ENCODE results near the gene ADCY9. TPM values are rescaled to one million over a fixed set of nuclear protein-coding genes. Genes with fewer than 3 reads are reported as not detected.

Gene ADCY9
- total RNA-seq, 1 experiment from 2014 or later = 7.1 TPM

DNA sequence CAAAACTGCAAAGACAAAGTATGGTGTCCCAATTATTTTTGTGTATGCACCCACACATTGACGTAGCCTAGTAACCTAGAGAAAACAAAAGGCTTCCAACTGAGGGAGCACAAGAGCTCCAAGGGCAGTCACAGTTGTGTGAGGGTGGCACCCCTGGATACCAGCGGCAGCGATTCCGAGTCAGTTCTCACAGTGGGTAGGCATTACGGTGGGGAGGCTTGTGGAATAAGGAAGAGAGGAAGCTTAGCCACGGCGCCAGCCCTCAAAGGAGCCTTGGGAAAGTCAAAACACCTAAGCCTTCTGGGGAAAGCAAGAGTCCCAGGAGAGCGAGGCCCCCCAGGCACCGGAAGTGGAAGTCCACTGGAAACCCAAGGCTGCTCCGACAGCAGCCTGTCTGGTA lies 31.0 kb upstream of the ADCY9 start:
- Mint-ChIP-seq H3K27me3 (ENCODE audit: unreplicated experiment) (no peaks in the 10 kb centered on the region), H3K4me3 (ENCODE audit: low read depth, unreplicated experiment) (no peak overlapping the region), H3K27ac (ENCODE audit: unreplicated experiment) (no peak overlapping the region), H3K4me1 (ENCODE audit: low read depth, unreplicated experiment) (no peaks in the 10 kb centered on the region), H3K36me3 (ENCODE audit: insufficient read depth, unreplicated experiment) (no peaks in the 10 kb centered on the region), H3K9me3 (ENCODE audit: low read depth, unreplicated experiment) (no peaks in the 10 kb centered on the region)
- TF ChIP-seq, protein P1, sequence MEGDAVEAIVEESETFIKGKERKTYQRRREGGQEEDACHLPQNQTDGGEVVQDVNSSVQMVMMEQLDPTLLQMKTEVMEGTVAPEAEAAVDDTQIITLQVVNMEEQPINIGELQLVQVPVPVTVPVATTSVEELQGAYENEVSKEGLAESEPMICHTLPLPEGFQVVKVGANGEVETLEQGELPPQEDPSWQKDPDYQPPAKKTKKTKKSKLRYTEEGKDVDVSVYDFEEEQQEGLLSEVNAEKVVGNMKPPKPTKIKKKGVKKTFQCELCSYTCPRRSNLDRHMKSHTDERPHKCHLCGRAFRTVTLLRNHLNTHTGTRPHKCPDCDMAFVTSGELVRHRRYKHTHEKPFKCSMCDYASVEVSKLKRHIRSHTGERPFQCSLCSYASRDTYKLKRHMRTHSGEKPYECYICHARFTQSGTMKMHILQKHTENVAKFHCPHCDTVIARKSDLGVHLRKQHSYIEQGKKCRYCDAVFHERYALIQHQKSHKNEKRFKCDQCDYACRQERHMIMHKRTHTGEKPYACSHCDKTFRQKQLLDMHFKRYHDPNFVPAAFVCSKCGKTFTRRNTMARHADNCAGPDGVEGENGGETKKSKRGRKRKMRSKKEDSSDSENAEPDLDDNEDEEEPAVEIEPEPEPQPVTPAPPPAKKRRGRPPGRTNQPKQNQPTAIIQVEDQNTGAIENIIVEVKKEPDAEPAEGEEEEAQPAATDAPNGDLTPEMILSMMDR (IDR thresholded peaks at IDR 0.05; ENCODE audit: unreplicated experiment) = no peak
- intact Hi-C loops (cut with micrococcal nuclease; ENCODE audit: unreplicated experiment) = no loop called here
- DNase-seq = no peak
- no TSS peak for BruUV-seq (replicated peaks)
- CTCF ChIA-PET = interaction anchor here (0.6 kb wide), 1 partner anchor 106 kb away, joined by 6 read pairs; no protein-coding TSS in a partner anchor

DNA sequence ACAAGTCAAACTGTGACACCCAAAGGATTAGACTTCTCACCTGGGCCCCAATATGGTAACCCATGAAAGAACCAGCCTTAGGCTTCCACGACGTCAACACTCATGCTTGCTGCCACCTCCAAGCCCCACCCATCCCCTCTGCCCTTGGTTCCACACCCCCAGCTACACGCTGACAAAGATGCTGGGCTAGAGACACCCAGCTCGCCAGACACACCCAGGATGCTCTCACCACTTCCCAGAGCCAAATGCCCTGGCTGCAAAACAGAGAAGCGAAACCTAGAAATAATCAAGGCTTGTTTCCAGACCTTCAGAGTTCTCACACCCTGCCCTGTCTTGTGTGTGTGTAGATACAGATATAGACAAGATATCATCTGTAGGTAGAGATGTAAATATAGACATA lies 26.0 kb upstream of the ADCY9 start:
- no peaks in the 10 kb centered on the region for H3K9me3 Mint-ChIP-seq (ENCODE audit: low read depth, unreplicated experiment)
- CTCF ChIA-PET = no interaction called here
- intact Hi-C loops (cut with micrococcal nuclease; ENCODE audit: unreplicated experiment) = no loop called here

DNA sequence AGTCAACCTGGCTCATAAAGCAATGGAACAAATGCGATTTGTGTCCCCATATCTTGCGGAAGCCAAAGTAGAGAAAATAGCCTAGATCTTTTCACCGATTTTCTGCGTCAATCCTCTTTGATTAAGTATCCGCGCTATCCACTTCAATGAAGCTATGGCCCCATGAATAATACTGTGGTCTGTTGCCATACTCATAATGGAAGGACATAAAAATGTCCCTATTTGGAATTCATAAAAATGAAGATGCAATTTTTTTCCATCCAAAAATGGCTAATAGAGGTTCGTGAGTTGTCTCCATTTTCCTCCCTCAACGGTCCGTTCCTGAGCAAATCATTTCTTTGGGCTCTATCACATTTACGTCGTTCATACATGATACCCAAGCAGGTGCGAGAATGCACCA lies 25.4 kb upstream of the ADCY9 start:
- TF ChIP-seq, protein P1 (IDR thresholded peaks at IDR 0.05; ENCODE audit: unreplicated experiment) = no peak
- CTCF ChIA-PET = no interaction called here
- Mint-ChIP-seq H3K27me3 (ENCODE audit: unreplicated experiment) (no peaks in the 10 kb centered on the region), H3K27ac (ENCODE audit: unreplicated experiment) (no peak overlapping the region), H3K36me3 (ENCODE audit: insufficient read depth, unreplicated experiment) (peaks cover 1% of the 10 kb centered on the region), H3K9me3 (ENCODE audit: low read depth, unreplicated experiment) (no peaks in the 10 kb centered on the region), H3K4me1 (ENCODE audit: low read depth, unreplicated experiment) (peaks cover 1% of the 10 kb centered on the region), H3K4me3 (ENCODE audit: low read depth, unreplicated experiment) (no peak overlapping the region)
- BruUV-seq (replicated peaks) = no TSS peak
- no peak for DNase-seq
- intact Hi-C loops (cut with micrococcal nuclease; ENCODE audit: unreplicated experiment) = no loop called here

More for the DNA sequence above, 26.0 kb upstream of the ADCY9 start:
- TF ChIP-seq, protein P1 (IDR thresholded peaks at IDR 0.05; ENCODE audit: unreplicated experiment) = no peak
- no peak overlapping the region for H3K4me3 Mint-ChIP-seq (ENCODE audit: low read depth, unreplicated experiment)
- BruUV-seq (replicated peaks) = no TSS peak
- no peaks in the 10 kb centered on the region for H3K4me1 Mint-ChIP-seq (ENCODE audit: low read depth, unreplicated experiment)
- H3K27ac Mint-ChIP-seq (ENCODE audit: unreplicated experiment) = no peak overlapping the region
- no peaks in the 10 kb centered on the region for H3K27me3 Mint-ChIP-seq (ENCODE audit: unreplicated experiment)
- no peak for DNase-seq
- H3K36me3 Mint-ChIP-seq (ENCODE audit: insufficient read depth, unreplicated experiment) = no peaks in the 10 kb centered on the region

DNA sequence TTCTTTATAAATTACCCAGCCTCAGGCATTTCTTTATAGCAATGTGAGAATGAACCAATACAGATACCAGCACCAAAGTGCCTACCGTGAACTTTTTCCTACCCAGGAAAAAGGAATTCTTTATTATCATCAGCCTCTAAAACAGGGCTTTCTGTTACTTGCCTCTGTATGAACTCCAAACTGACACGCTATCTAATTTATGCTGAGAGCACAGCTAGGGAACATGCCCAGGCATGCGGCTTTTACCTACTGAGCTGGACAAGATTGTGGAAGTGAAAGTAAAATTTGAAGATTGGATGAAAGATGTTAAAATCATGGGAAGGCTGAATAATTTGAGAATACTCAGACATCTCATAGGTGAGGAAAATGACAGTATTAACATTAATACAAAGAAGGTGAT lies 24.4 kb upstream of the ADCY9 start:
- no TSS peak for BruUV-seq (replicated peaks)
- Mint-ChIP-seq H3K4me3 (ENCODE audit: low read depth, unreplicated experiment) (no peak overlapping the region), H3K27ac (ENCODE audit: unreplicated experiment) (no peak overlapping the region), H3K27me3 (ENCODE audit: unreplicated experiment) (no peaks in the 10 kb centered on the region), H3K4me1 (ENCODE audit: low read depth, unreplicated experiment) (peaks cover 11% of the 10 kb centered on the region), H3K36me3 (ENCODE audit: insufficient read depth, unreplicated experiment) (peaks cover 11% of the 10 kb centered on the region), H3K9me3 (ENCODE audit: low read depth, unreplicated experiment) (no peaks in the 10 kb centered on the region)
- TF ChIP-seq, protein P1 (IDR thresholded peaks at IDR 0.05; ENCODE audit: unreplicated experiment) = no peak
- DNase-seq = no peak
- intact Hi-C loops (cut with micrococcal nuclease; ENCODE audit: unreplicated experiment) = no loop called here
- CTCF ChIA-PET = no interaction called here
